ENCODE results near the gene SEMA3G.

The SEMA3G gene

GRCh38 chr3:52431459-52432223, 13.3 kb downstream of the SEMA3G start:
- Histone ChIP-seq H3K36me3 (ENCODE audit: control insufficient read depth, insufficient read depth, low read length) (no peaks in the 10 kb centered on the region), H3K27me3 (replicated peaks; ENCODE audit: control insufficient read depth, insufficient read depth, low read length) (no peaks in the 10 kb centered on the region; the same call in 1 of the 2 replicates), H3K4me3 (replicated peaks; ENCODE audit: low read depth, low read length) (no peak overlapping the region)
- no peak for DNase-seq (ENCODE audit: extremely low read depth, insufficient read length)
- no peak for TF ChIP-seq CTCF (IDR thresholded peaks at IDR 0.05; ENCODE audit: insufficient read depth, low read length, poor library complexity, severe bottlenecking)

- no peak for TF ChIP-seq CTCF (IDR thresholded peaks at IDR 0.05; ENCODE audit: insufficient read depth, low read length, poor library complexity, severe bottlenecking)
- no peaks in the 10 kb centered on the region for H3K36me3 ChIP-seq (ENCODE audit: control insufficient read depth, insufficient read depth, low read length)
- H3K4me3 ChIP-seq (replicated peaks; ENCODE audit: low read depth, low read length), result no peak overlapping the region
- no peak for DNase-seq (ENCODE audit: extremely low read depth, insufficient read length)
- H3K27me3 ChIP-seq (replicated peaks; ENCODE audit: control insufficient read depth, insufficient read depth, low read length), result no peaks in the 10 kb centered on the region; the same call in 1 of the 2 replicates
Observed at GRCh38 chr3:52430416-52430810, 14.5 kb downstream of the SEMA3G start.

GRCh38 chr3:52429779-52430415, 15.0 kb downstream of the SEMA3G start:
- Histone ChIP-seq H3K27me3 (replicated peaks; ENCODE audit: control insufficient read depth, insufficient read depth, low read length) (no peaks in the 10 kb centered on the region; the same call in 1 of the 2 replicates), H3K4me3 (replicated peaks; ENCODE audit: low read depth, low read length) (no peak overlapping the region), H3K36me3 (ENCODE audit: control insufficient read depth, insufficient read depth, low read length) (no peaks in the 10 kb centered on the region)
- TF ChIP-seq CTCF (IDR thresholded peaks at IDR 0.05; ENCODE audit: insufficient read depth, low read length, poor library complexity, severe bottlenecking), result no peak
- DNase-seq (ENCODE audit: extremely low read depth, insufficient read length), result no peak

GRCh38 chr3:52429031-52429430, 15.9 kb downstream of the SEMA3G start:
- Histone ChIP-seq H3K4me3 (replicated peaks; ENCODE audit: low read depth, low read length) (no peak overlapping the region), H3K36me3 (ENCODE audit: control insufficient read depth, insufficient read depth, low read length) (no peaks in the 10 kb centered on the region), H3K27me3 (replicated peaks; ENCODE audit: control insufficient read depth, insufficient read depth, low read length) (no peaks in the 10 kb centered on the region; the same call in 1 of the 2 replicates)
- no peak for TF ChIP-seq CTCF (IDR thresholded peaks at IDR 0.05; ENCODE audit: insufficient read depth, low read length, poor library complexity, severe bottlenecking)
- DNase-seq (ENCODE audit: extremely low read depth, insufficient read length), result no peak

GRCh38 chr3:52428151-52429005, 16.5 kb downstream of the SEMA3G start:
- H3K4me3 ChIP-seq (replicated peaks; ENCODE audit: low read depth, low read length), result no peak overlapping the region
- H3K27me3 ChIP-seq (replicated peaks; ENCODE audit: control insufficient read depth, insufficient read depth, low read length), result no peaks in the 10 kb centered on the region; the same call in 1 of the 2 replicates
- no peak for DNase-seq (ENCODE audit: extremely low read depth, insufficient read length)
- no peaks in the 10 kb centered on the region for H3K36me3 ChIP-seq (ENCODE audit: control insufficient read depth, insufficient read depth, low read length)
- TF ChIP-seq CTCF (IDR thresholded peaks at IDR 0.05; ENCODE audit: insufficient read depth, low read length, poor library complexity, severe bottlenecking), result peak; percentile 69

Data from GM06990 (cell line).